ENCODE data around the gene NOL6. TPM values are rescaled to one million over a fixed set of nuclear protein-coding genes. Genes with fewer than 3 reads are reported as not detected.

The NOL6 gene
- total RNA-seq, 1 donor from 2014 or later: 60.1 TPM

GRCh38 chr9:33438926-33439680 lies 34.6 kb downstream of the NOL6 start:
- ATAC-seq (ENCODE audit: low read depth): no peak
- no peak for TF ChIP-seq CTCF (IDR thresholded peaks at IDR 0.05)
- H3K27ac Mint-ChIP-seq: no peak overlapping the region
- no peak overlapping the region for H3K4me3 Mint-ChIP-seq
- peaks cover 5% of the 10 kb centered on the region for H3K27me3 Mint-ChIP-seq
- POLR2A ChIA-PET: no interaction called here
- H3K36me3 Mint-ChIP-seq (ENCODE audit: low read depth): no peaks in the 10 kb centered on the region
- DNase-seq: no peak
- intact Hi-C loops (cut with micrococcal nuclease): no loop called here
- H3K4me1 Mint-ChIP-seq: peaks cover 4% of the 10 kb centered on the region
- H3K9me3 Mint-ChIP-seq: no peaks in the 10 kb centered on the region
- CTCF ChIA-PET: no interaction called here

GRCh38 chr9:33437898-33438297 lies 35.8 kb downstream of the NOL6 start:
- Mint-ChIP-seq H3K9me3 (no peaks in the 10 kb centered on the region), H3K36me3 (ENCODE audit: low read depth) (no peaks in the 10 kb centered on the region), H3K27ac (no peak overlapping the region), H3K4me1 (peaks cover 4% of the 10 kb centered on the region), H3K27me3 (peaks cover 5% of the 10 kb centered on the region), H3K4me3 (no peak overlapping the region)
- ChIA-PET POLR2A (no interaction called here), CTCF (no interaction called here)
- ATAC-seq (ENCODE audit: low read depth): no peak
- intact Hi-C loops (cut with micrococcal nuclease): no loop called here
- no peak for DNase-seq
- no peak for TF ChIP-seq CTCF (IDR thresholded peaks at IDR 0.05)

GRCh38 chr9:33437205-33437604 lies 36.5 kb downstream of the NOL6 start:
- POLR2A ChIA-PET: no interaction called here
- H3K4me1 Mint-ChIP-seq: peaks cover 4% of the 10 kb centered on the region
- H3K9me3 Mint-ChIP-seq: no peaks in the 10 kb centered on the region
- ATAC-seq (ENCODE audit: low read depth) (no peak), DNase-seq (no peak)
- CTCF ChIA-PET: no interaction called here
- H3K27me3 Mint-ChIP-seq: peaks cover 5% of the 10 kb centered on the region
- no peaks in the 10 kb centered on the region for H3K36me3 Mint-ChIP-seq (ENCODE audit: low read depth)
- intact Hi-C loops (cut with micrococcal nuclease): no loop called here
- H3K4me3 Mint-ChIP-seq: no peak overlapping the region
- no peak for TF ChIP-seq CTCF (IDR thresholded peaks at IDR 0.05)
- no peak overlapping the region for H3K27ac Mint-ChIP-seq

GRCh38 chr9:33436445-33436844 lies 37.3 kb downstream of the NOL6 start:
- DNase-seq: no peak
- ATAC-seq (ENCODE audit: low read depth): no peak
- ChIA-PET CTCF (no interaction called here), POLR2A (no interaction called here)
- Mint-ChIP-seq H3K4me3 (no peak overlapping the region), H3K4me1 (peaks cover 4% of the 10 kb centered on the region), H3K27me3 (peaks cover 5% of the 10 kb centered on the region), H3K9me3 (no peaks in the 10 kb centered on the region), H3K27ac (no peak overlapping the region), H3K36me3 (ENCODE audit: low read depth) (no peaks in the 10 kb centered on the region)
- TF ChIP-seq CTCF (IDR thresholded peaks at IDR 0.05): no peak
- intact Hi-C loops (cut with micrococcal nuclease): no loop called here

- no peaks in the 10 kb centered on the region for H3K9me3 Mint-ChIP-seq
- H3K4me3 Mint-ChIP-seq: no peak overlapping the region
- H3K4me1 Mint-ChIP-seq: peaks cover 4% of the 10 kb centered on the region
- DNase-seq: no peak
- no peak overlapping the region for H3K27ac Mint-ChIP-seq
- ATAC-seq (ENCODE audit: low read depth): no peak
- intact Hi-C loops (cut with micrococcal nuclease): no loop called here
- H3K36me3 Mint-ChIP-seq (ENCODE audit: low read depth): no peaks in the 10 kb centered on the region
- peaks cover 5% of the 10 kb centered on the region for H3K27me3 Mint-ChIP-seq
- no peak for TF ChIP-seq CTCF (IDR thresholded peaks at IDR 0.05)
- CTCF ChIA-PET: no interaction called here
- POLR2A ChIA-PET: no interaction called here
These were observed 37.9 kb downstream of the NOL6 start for GRCh38 chr9:33435821-33436277.

Measured in activated B cell treated with CpG ODN at 0.5 μM for 24 hours (primary cell).